HepG2 (cell line): ENCODE data around the gene RHOD. TPM values are rescaled to one million over a fixed set of nuclear protein-coding genes. Genes with fewer than 3 reads are reported as not detected.

Source experiments
- BORCS8-MEF2B ChIP-seq: sonication (generic); formaldehyde crosslinking; IDR thresholded peaks from 2 replicates; pipeline ENCODE4 v1.8.0; 2022; ENCODE audit warnings: mild to moderate bottlenecking, missing genetic modification reagents
- ESRRA ChIP-seq: sonication (generic); formaldehyde crosslinking; IDR thresholded peaks from 2 replicates; pipeline ENCODE4 v1.5.1; 2020; ENCODE audit warnings: mild to moderate bottlenecking, low read depth, missing genetic modification reagents
- FOSL2 ChIP-seq: sonication (generic); formaldehyde crosslinking; IDR thresholded peaks from 2 replicates; pipeline ENCODE4 v1.4.0; 2020; ENCODE audit warnings: missing genetic modification reagents
- FOXO1 ChIP-seq: sonication (generic); formaldehyde crosslinking; IDR thresholded peaks from 2 replicates; pipeline ENCODE4 v1.4.0; 2020; ENCODE audit warnings: missing genetic modification reagents
- KDM3A ChIP-seq: IDR thresholded peaks from 2 replicates; pipeline ENCODE4 v1.6.1; 2018; ENCODE audit warnings: low read depth, missing compliant biosample characterization
- MED13 ChIP-seq: sonication (generic); formaldehyde crosslinking; IDR thresholded peaks from 2 replicates; pipeline ENCODE4 v1.5.0; 2020; ENCODE audit warnings: missing genetic modification reagents
- MIER3 ChIP-seq: IDR thresholded peaks from 2 replicates; pipeline ENCODE4 v1.6.1; 2016; ENCODE audit warnings: missing compliant biosample characterization, borderline replicate concordance
- NCOA5 ChIP-seq: sonication (generic); formaldehyde crosslinking; IDR thresholded peaks from 2 replicates; pipeline ENCODE4 v1.4.0; 2020; ENCODE audit warnings: missing genetic modification reagents
- NONO ChIP-seq, 2 experiments: fragments of 450-650 bp in 1 of 2; sonication (generic) in 1 of 2; formaldehyde crosslinking in 1 of 2; IDR thresholded peaks in 1 of 2; conservative IDR thresholded peaks in 1 of 2; 2 replicates each; pipeline versions ENCODE4 v1.6.1 to v1.8.0; 2017 to 2022; ENCODE audit warnings: mild to moderate bottlenecking in 1 of 2, missing genetic modification reagents in 1 of 2, moderate library complexity in 1 of 2
- NR2C2 ChIP-seq: sonication (generic); formaldehyde crosslinking; IDR thresholded peaks from 2 replicates; pipeline ENCODE4 v1.4.0; 2020; ENCODE audit warnings: missing genetic modification reagents, mild to moderate bottlenecking, moderate library complexity, borderline replicate concordance
- RARA ChIP-seq: IDR thresholded peaks from 2 replicates; pipeline ENCODE4 v1.6.1; 2016; ENCODE audit warnings: missing genetic modification reagents, missing compliant biosample characterization
- RBFOX2 ChIP-seq: fragments of 200-400 bp; formaldehyde crosslinking; IDR thresholded peaks from 2 replicates; pipeline ENCODE4 v1.6.1; 2017; ENCODE audit warnings: low read depth, mild to moderate bottlenecking, low read length
- REPIN1 ChIP-seq: sonication (generic); formaldehyde crosslinking; IDR thresholded peaks from 2 replicates; pipeline ENCODE4 v1.8.0; 2022; ENCODE audit warnings: missing genetic modification reagents, low read depth, mild to moderate bottlenecking, borderline replicate concordance
- RXRB ChIP-seq: IDR thresholded peaks from 2 replicates; pipeline ENCODE4 v1.6.1; 2016; ENCODE audit warnings: borderline replicate concordance, missing genetic modification reagents, missing compliant biosample characterization
- SRY ChIP-seq: sonication (generic); formaldehyde crosslinking; IDR thresholded peaks from 2 replicates; pipeline ENCODE4 v1.8.0; 2022; ENCODE audit warnings: mild to moderate bottlenecking, missing genetic modification reagents
- ZNF10 ChIP-seq: sonication (generic); formaldehyde crosslinking; IDR thresholded peaks from 2 replicates; pipeline ENCODE4 v1.4.0; 2020; ENCODE audit warnings: mild to moderate bottlenecking, low read depth, missing genetic modification reagents, borderline replicate concordance
- ZNF160 ChIP-seq: sonication (generic); formaldehyde crosslinking; IDR thresholded peaks from 2 replicates; pipeline ENCODE4 v1.8.0; 2022; ENCODE audit warnings: mild to moderate bottlenecking, inconsistent platforms, missing genetic modification reagents
- ZNF17 ChIP-seq: sonication (generic); formaldehyde crosslinking; IDR thresholded peaks from 2 replicates; pipeline ENCODE4 v1.5.0; 2020; ENCODE audit warnings: mild to moderate bottlenecking, missing genetic modification reagents
- ZNF264 ChIP-seq: sonication (generic); formaldehyde crosslinking; IDR thresholded peaks from 2 replicates; pipeline ENCODE4 v1.4.0; 2020; ENCODE audit warnings: missing genetic modification reagents
- ZNF788 ChIP-seq: sonication (generic); formaldehyde crosslinking; IDR thresholded peaks from 2 replicates; pipeline ENCODE4 v1.5.0; 2020; ENCODE audit warnings: mild to moderate bottlenecking, missing genetic modification reagents, borderline replicate concordance
- polyA plus RNA-seq, 8 experiments: library from polyadenylated mRNA; depleted of rRNA in 3 of 8; stranded (reverse) in 7 of 8; unstranded in 1 of 8; fragments of >200 nt; fragmentation: Illumina TruSeq in 4 of 8; extraction: Trizol in 4 of 8; gene quantifications; 2 replicates each; pipeline versions ENCODE4 v1.2.1 to v1.2.3, GENCODE V29; 2011 to 2016; ENCODE audit warnings: low read depth in 4 of 8, missing spikeins in 1 of 8, mixed read lengths in 1 of 8; ENCODE audit not compliant: insufficient read depth in 1 of 8
- total RNA-seq, 5 experiments: library from RNA; depleted of rRNA; stranded (reverse); fragments of >200 nt; fragmentation: Illumina TruSeq; extraction: Trizol; gene quantifications; 2 replicates each; pipeline ENCODE4 v1.2.3, GENCODE V29; 2016; ENCODE audit warnings: low read depth in 1 of 5
- TF ChIP-seq, protein P1 (sequence below): sonication (generic); formaldehyde crosslinking; IDR thresholded peaks from 2 replicates; pipeline ENCODE4 v1.5.0; 2020; ENCODE audit warnings: mild to moderate bottlenecking, missing genetic modification reagents
- TF ChIP-seq, protein P2 (sequence below): sonication (generic); formaldehyde crosslinking; IDR thresholded peaks from 2 replicates; pipeline ENCODE4 v1.5.1; 2020; ENCODE audit warnings: mild to moderate bottlenecking, moderate library complexity, missing genetic modification reagents
- TF ChIP-seq, protein P3 (sequence below): sonication (generic); formaldehyde crosslinking; conservative IDR thresholded peaks from 2 replicates; pipeline ENCODE4 v1.5.0; 2020; ENCODE audit warnings: missing genetic modification reagents
- TF ChIP-seq, protein P4 (sequence below): sonication (generic); formaldehyde crosslinking; IDR thresholded peaks from 2 replicates; pipeline ENCODE4 v1.4.0; 2020; ENCODE audit warnings: missing genetic modification reagents
- TF ChIP-seq, protein P5 (sequence below): IDR thresholded peaks from 2 replicates; pipeline ENCODE4 v1.6.1; 2016; ENCODE audit warnings: low read depth, control low read depth

RHOD gene
- total and polyA plus RNA-seq, 2 of the 13 experiments (the other 11 are each of a cell fraction or from before 2014, with no cell fraction given) = 0.27 to 0.98 TPM

DNA sequence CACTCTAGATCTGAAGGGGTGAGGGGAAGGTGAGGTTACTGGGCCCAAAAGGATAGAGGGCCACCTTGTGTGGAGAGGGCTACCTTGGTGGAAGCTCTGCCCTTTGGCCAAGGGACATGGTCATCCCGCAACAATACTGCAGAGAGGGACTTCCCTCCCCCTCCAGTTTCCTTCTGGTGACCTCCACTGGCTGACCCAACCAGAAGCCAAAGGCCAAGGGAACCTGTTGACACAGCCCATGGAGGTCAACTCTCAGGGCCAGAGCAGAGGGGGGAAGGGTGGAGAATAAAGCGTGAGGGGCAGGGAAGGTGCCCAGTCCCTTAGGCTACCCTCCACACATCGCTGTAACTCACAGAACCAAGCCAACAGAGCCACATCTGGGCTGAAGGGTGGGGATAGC, 15.0 kb upstream of the RHOD start (continued):
- TF ChIP-seq, protein P1, sequence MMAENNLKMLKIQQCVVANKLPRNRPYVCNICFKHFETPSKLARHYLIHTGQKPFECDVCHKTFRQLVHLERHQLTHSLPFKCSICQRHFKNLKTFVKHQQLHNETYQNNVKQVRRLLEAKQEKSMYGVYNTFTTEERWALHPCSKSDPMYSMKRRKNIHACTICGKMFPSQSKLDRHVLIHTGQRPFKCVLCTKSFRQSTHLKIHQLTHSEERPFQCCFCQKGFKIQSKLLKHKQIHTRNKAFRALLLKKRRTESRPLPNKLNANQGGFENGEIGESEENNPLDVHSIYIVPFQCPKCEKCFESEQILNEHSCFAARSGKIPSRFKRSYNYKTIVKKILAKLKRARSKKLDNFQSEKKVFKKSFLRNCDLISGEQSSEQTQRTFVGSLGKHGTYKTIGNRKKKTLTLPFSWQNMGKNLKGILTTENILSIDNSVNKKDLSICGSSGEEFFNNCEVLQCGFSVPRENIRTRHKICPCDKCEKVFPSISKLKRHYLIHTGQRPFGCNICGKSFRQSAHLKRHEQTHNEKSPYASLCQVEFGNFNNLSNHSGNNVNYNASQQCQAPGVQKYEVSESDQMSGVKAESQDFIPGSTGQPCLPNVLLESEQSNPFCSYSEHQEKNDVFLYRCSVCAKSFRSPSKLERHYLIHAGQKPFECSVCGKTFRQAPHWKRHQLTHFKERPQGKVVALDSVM (CRISPR knock-in tag) = no peak
- 0 out of 2 replicates have a peak, but pooled peaks have one; percentile 26 for TF ChIP-seq REPIN1 (CRISPR knock-in tag)
- TF ChIP-seq ESRRA (CRISPR knock-in tag) = peak; percentile 98
- TF ChIP-seq ZNF788 (CRISPR knock-in tag) = no peak
- TF ChIP-seq FOXO1 (CRISPR knock-in tag) = peak; percentile 73
- peak; percentile 43; the same call in 1 of the 2 replicates for TF ChIP-seq FOSL2 (CRISPR knock-in tag)
- TF ChIP-seq ZNF264 (CRISPR knock-in tag) = no peak
- no peak for TF ChIP-seq RBFOX2
- no peak for TF ChIP-seq ZNF17 (CRISPR knock-in tag)
- peak; percentile 72; the same call in 1 of the 2 replicates for TF ChIP-seq RXRB
- TF ChIP-seq, protein P2, sequence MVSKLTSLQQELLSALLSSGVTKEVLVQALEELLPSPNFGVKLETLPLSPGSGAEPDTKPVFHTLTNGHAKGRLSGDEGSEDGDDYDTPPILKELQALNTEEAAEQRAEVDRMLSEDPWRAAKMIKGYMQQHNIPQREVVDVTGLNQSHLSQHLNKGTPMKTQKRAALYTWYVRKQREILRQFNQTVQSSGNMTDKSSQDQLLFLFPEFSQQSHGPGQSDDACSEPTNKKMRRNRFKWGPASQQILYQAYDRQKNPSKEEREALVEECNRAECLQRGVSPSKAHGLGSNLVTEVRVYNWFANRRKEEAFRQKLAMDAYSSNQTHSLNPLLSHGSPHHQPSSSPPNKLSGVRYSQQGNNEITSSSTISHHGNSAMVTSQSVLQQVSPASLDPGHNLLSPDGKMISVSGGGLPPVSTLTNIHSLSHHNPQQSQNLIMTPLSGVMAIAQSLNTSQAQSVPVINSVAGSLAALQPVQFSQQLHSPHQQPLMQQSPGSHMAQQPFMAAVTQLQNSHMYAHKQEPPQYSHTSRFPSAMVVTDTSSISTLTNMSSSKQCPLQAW (CRISPR knock-in tag) = peak; percentile 78
- TF ChIP-seq ZNF160 (CRISPR knock-in tag) = no peak
- TF ChIP-seq KDM3A (CRISPR knock-in tag) = peak; percentile 54; the same call in 1 of the 2 replicates
- TF ChIP-seq, protein P3, sequence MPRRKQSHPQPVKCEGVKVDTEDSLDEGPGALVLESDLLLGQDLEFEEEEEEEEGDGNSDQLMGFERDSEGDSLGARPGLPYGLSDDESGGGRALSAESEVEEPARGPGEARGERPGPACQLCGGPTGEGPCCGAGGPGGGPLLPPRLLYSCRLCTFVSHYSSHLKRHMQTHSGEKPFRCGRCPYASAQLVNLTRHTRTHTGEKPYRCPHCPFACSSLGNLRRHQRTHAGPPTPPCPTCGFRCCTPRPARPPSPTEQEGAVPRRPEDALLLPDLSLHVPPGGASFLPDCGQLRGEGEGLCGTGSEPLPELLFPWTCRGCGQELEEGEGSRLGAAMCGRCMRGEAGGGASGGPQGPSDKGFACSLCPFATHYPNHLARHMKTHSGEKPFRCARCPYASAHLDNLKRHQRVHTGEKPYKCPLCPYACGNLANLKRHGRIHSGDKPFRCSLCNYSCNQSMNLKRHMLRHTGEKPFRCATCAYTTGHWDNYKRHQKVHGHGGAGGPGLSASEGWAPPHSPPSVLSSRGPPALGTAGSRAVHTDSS (CRISPR knock-in tag) = no peak
- TF ChIP-seq MED13 (CRISPR knock-in tag) = no peak
- no peak for TF ChIP-seq NCOA5
- TF ChIP-seq, protein P4, sequence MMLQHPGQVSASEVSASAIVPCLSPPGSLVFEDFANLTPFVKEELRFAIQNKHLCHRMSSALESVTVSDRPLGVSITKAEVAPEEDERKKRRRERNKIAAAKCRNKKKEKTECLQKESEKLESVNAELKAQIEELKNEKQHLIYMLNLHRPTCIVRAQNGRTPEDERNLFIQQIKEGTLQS (CRISPR knock-in tag) = no peak
- TF ChIP-seq RARA (CRISPR knock-in tag) = peak; percentile 92
- peak; percentile 75; the same call in 1 of the 2 replicates for TF ChIP-seq MIER3 (CRISPR knock-in tag)
- TF ChIP-seq BORCS8-MEF2B (CRISPR knock-in tag) = no peak
- TF ChIP-seq NONO (IDR thresholded peaks at IDR 0.05) = no peak
- peak; percentile 71; the same call in 1 of the 2 replicates for TF ChIP-seq NONO (CRISPR knock-in tag; conservative IDR thresholded peaks at IDR 0.05)
- TF ChIP-seq, protein P5, sequence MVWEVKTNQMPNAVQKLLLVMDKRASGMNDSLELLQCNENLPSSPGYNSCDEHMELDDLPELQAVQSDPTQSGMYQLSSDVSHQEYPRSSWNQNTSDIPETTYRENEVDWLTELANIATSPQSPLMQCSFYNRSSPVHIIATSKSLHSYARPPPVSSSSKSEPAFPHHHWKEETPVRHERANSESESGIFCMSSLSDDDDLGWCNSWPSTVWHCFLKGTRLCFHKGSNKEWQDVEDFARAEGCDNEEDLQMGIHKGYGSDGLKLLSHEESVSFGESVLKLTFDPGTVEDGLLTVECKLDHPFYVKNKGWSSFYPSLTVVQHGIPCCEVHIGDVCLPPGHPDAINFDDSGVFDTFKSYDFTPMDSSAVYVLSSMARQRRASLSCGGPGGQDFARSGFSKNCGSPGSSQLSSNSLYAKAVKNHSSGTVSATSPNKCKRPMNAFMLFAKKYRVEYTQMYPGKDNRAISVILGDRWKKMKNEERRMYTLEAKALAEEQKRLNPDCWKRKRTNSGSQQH (CRISPR knock-in tag) = no peak
- TF ChIP-seq ZNF10 (CRISPR knock-in tag) = no peak
- TF ChIP-seq SRY (CRISPR knock-in tag) = no peak
- TF ChIP-seq NR2C2 (CRISPR knock-in tag) = peak; percentile 92
